A673 (cell line): ENCODE data around the gene KLRG1.

ENCODE experiments used
- CTCF ChIP-seq: fragments of 300-800, 200-600 bp; sonication (generic); conservative IDR thresholded peaks from 2 replicates; pipeline ENCODE4 v1.5.1; 2017; ENCODE audit warnings: low read depth, mild to moderate bottlenecking, antibody characterized with exemption, low read length, moderate library complexity, mixed read lengths
- EZH2 ChIP-seq: fragments of 200-600 bp; sonication (generic); IDR thresholded peaks from 2 replicates; pipeline ENCODE4 v1.6.1; 2017; ENCODE audit warnings: borderline replicate concordance, low read depth, mild to moderate bottlenecking, mixed read lengths, antibody characterized with exemption, low read length; ENCODE audit not compliant: poor library complexity, severe bottlenecking

- TF ChIP-seq CTCF (no peak), EZH2 (no peak)
Observed at GRCh38 chr12:9036227-9036626, 46.9 kb downstream of the KLRG1 start.
